ENCODE results near the gene ZMPSTE24. TPM values are rescaled to one million over a fixed set of nuclear protein-coding genes. Genes with fewer than 3 reads are reported as not detected.

The ZMPSTE24 gene
- total RNA-seq, 1 experiment from 2014 or later = 39.6 TPM

DNA sequence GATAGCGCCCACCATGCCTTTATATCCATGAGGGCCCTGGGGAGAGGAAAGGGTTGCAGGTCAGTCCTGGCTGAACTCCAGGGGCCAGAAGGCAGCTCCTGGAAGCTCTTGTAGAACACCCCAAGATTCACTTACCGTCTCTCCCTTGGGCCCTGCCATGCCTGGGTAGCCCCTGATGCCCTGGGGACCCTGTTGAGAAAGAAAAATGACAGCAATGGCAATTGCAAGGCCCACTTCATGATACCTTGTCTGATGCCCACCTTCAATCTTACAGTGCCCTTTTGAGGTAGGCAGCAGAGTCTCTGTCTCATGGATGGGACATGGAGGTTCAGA is 52.1 kb downstream of the ZMPSTE24 start:
- H3K9me2 ChIP-seq (ENCODE audit: insufficient read depth) = no peaks in the 10 kb centered on the region
- no peak for DNase-seq (ENCODE audit: low read depth, low spot score)
- H3K4me3 ChIP-seq (replicated peaks in 1 of 2; ENCODE audit: low read depth in 1 of 2, low read length in 2 of 2) = no peak overlapping the region
- H3K9ac ChIP-seq (ENCODE audit: low read length) = no peak overlapping the region
- RAD21 ChIA-PET (ENCODE audit: low non-redundant PET in 1 of 2, low total read pairs in 2 of 2, uncharacterized antibody in 2 of 2, unreplicated experiment in 2 of 2) = no interaction called here
- H3K27me3 ChIP-seq (ENCODE audit: insufficient read depth, low read length) = no peaks in the 10 kb centered on the region
- no TSS peak for BruUV-seq (replicated peaks)
- POLR2A ChIA-PET = no interaction called here
- no peak overlapping the region for H2AFZ ChIP-seq (ENCODE audit: low read depth, low read length, poor library complexity, severe bottlenecking)
- H3K9me3 ChIP-seq (ENCODE audit: control insufficient read depth in 1 of 2, insufficient read depth in 1 of 2, low read depth in 1 of 2, low read length in 2 of 2) = no peaks in the 10 kb centered on the region
- TF ChIP-seq POLR2A (IDR thresholded peaks at IDR 0.05; ENCODE audit: borderline replicate concordance, extremely low read depth, insufficient read depth, insufficient read length) = no peak
- TF ChIP-seq FOSL1 (IDR thresholded peaks at IDR 0.05; ENCODE audit: low read depth) = no peak
- CTCF ChIA-PET = no interaction called here
- H3K27ac ChIP-seq (ENCODE audit: low read depth, low read length) = no peak overlapping the region
- no peaks in the 10 kb centered on the region for H3K36me3 ChIP-seq (ENCODE audit: control insufficient read depth in 1 of 2, insufficient read depth in 2 of 2, low read length in 2 of 2)
- ATAC-seq = no peak
- H3K79me2 ChIP-seq (ENCODE audit: insufficient read depth, low read length) = no peaks in the 10 kb centered on the region
- H4K20me1 ChIP-seq (ENCODE audit: insufficient read depth) = no peaks in the 10 kb centered on the region
- no peak overlapping the region for H3K4me2 ChIP-seq (ENCODE audit: low read length)
- H3K4me1 ChIP-seq (ENCODE audit: control insufficient read depth in 1 of 2, insufficient read depth in 2 of 2, low read length in 2 of 2) = peaks cover 8 to 28% of the 10 kb centered on the region in 2 experiments
- intact Hi-C loops (cut with micrococcal nuclease) = no loop called here

DNA sequence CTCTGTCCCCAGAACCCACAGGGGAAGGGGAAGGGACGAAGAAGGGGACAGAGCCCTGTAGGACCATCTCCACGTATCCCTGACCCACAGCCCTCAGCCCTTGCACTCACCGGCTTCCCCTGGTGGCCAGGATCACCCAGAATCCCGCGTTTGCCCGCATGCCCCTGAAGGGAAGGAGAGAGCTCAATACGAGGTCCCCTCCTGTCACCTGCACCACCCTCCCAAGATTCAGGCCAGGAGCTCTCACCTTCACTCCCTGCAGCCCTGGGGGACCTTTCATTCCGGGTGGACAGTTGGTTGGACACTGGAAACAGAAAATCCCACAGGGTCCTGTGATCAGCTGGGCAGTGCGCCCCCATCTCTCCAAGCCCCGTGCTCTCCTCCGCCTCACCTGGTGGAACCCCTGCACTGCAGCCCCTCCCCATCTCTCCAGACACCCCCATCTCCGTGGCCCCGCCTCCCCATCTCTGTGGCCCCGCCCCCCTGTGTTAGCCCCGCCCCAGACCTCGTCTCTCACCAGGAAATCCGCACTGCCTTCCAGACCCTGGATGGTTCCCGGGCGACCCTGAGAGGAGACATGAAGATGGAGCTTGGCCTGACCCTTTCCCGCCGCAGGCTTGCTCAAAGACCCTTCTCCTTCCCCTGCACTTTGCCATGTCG is 53.1 kb downstream of the ZMPSTE24 start:
- POLR2A ChIA-PET = no interaction called here
- Histone ChIP-seq H3K9me3 (ENCODE audit: control insufficient read depth in 1 of 2, insufficient read depth in 1 of 2, low read depth in 1 of 2, low read length in 2 of 2) (no peaks in the 10 kb centered on the region), H3K27me3 (ENCODE audit: insufficient read depth, low read length) (no peaks in the 10 kb centered on the region), H3K4me2 (ENCODE audit: low read length) (no peak overlapping the region), H3K9me2 (ENCODE audit: insufficient read depth) (no peaks in the 10 kb centered on the region), H3K4me1 (ENCODE audit: control insufficient read depth in 1 of 2, insufficient read depth in 2 of 2, low read length in 2 of 2) (peaks cover 6 to 28% of the 10 kb centered on the region in 2 experiments; a peak in 3 of 4 replicates), H4K20me1 (ENCODE audit: insufficient read depth) (no peaks in the 10 kb centered on the region), H3K9ac (ENCODE audit: low read length) (no peak overlapping the region), H2AFZ (ENCODE audit: low read depth, low read length, poor library complexity, severe bottlenecking) (no peak overlapping the region), H3K79me2 (ENCODE audit: insufficient read depth, low read length) (no peaks in the 10 kb centered on the region), H3K27ac (ENCODE audit: low read depth, low read length) (no peak overlapping the region), H3K4me3 (replicated peaks in 1 of 2; ENCODE audit: low read depth in 1 of 2, low read length in 2 of 2) (no peak overlapping the region), H3K36me3 (ENCODE audit: control insufficient read depth in 1 of 2, insufficient read depth in 2 of 2, low read length in 2 of 2) (no peaks in the 10 kb centered on the region)
- RAD21 ChIA-PET (ENCODE audit: low non-redundant PET in 1 of 2, low total read pairs in 2 of 2, uncharacterized antibody in 2 of 2, unreplicated experiment in 2 of 2) = no interaction called here
- no peak for TF ChIP-seq POLR2A (IDR thresholded peaks at IDR 0.05; ENCODE audit: borderline replicate concordance, extremely low read depth, insufficient read depth, insufficient read length)
- TF ChIP-seq, protein P1, sequence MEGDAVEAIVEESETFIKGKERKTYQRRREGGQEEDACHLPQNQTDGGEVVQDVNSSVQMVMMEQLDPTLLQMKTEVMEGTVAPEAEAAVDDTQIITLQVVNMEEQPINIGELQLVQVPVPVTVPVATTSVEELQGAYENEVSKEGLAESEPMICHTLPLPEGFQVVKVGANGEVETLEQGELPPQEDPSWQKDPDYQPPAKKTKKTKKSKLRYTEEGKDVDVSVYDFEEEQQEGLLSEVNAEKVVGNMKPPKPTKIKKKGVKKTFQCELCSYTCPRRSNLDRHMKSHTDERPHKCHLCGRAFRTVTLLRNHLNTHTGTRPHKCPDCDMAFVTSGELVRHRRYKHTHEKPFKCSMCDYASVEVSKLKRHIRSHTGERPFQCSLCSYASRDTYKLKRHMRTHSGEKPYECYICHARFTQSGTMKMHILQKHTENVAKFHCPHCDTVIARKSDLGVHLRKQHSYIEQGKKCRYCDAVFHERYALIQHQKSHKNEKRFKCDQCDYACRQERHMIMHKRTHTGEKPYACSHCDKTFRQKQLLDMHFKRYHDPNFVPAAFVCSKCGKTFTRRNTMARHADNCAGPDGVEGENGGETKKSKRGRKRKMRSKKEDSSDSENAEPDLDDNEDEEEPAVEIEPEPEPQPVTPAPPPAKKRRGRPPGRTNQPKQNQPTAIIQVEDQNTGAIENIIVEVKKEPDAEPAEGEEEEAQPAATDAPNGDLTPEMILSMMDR (IDR thresholded peaks at IDR 0.05 in 2 of 3, conservative IDR thresholded peaks at IDR 0.05 in 1 of 3; ENCODE audit: borderline replicate concordance in 1 of 3, insufficient read depth in 1 of 3, low read depth in 2 of 3, low read length in 2 of 3) = peak in 1 of 3 experiments; percentile 28; a peak in 2 of 6 replicates
- ATAC-seq = no peak
- CTCF ChIA-PET = interaction anchor here (0.6 kb wide), 1 partner anchor 28 kb away, joined by 4 read pairs; no protein-coding TSS in a partner anchor
- BruUV-seq (replicated peaks) = no TSS peak
- no peak for DNase-seq (ENCODE audit: low read depth, low spot score)
- intact Hi-C loops (cut with micrococcal nuclease) = no loop called here
